HG03108 (cell line): ENCODE data around the gene OR4A15.

Experiments
- ATAC-seq: cut with Tn5 transposase; IDR thresholded peaks from one replicate; pipeline ENCODE4 v1.9.1; 2021; ENCODE audit warnings: moderate library complexity; ENCODE audit not compliant: unreplicated experiment

The OR4A15 gene

GRCh38 chr11:55367674-55368073 lies at the start of gene OR4A15:
TSS of gene OR4A15 (plus strand) at chr11:55367974. CDS start at chr11:55367974, 0 bp downstream.
- no peak for ATAC-seq

- ATAC-seq, result no peak
Measured at GRCh38 chr11:55324500-55324899, 43.3 kb upstream of the OR4A15 start.

- ATAC-seq, result no peak
Measured at GRCh38 chr11:55342901-55343300, 24.9 kb upstream of the OR4A15 start, which contains the start of gene OR4A16. TSS of gene OR4A16 (plus strand) at chr11:55343201. CDS start at chr11:55343201, 0 bp downstream.

GRCh38 chr11:55345306-55345705 lies 22.5 kb upstream of the OR4A15 start:
- ATAC-seq, result no peak

- ATAC-seq, result no peak
Measured at GRCh38 chr11:55349032-55349431, 18.7 kb upstream of the OR4A15 start.

GRCh38 chr11:55357560-55358184 lies 10.1 kb upstream of the OR4A15 start:
- no peak for ATAC-seq

GRCh38 chr11:55401011-55401410 lies 33.2 kb downstream of the OR4A15 start:
- ATAC-seq, result no peak
